OCI-LY7 (cell line): ENCODE results near the gene PLEKHH2. TPM values are rescaled to one million over a fixed set of nuclear protein-coding genes. Genes with fewer than 3 reads are reported as not detected.

ENCODE experiments used
- BruUV-seq: library from RNA; stranded (reverse); fragments of 400-500 nt; replicated peaks from 2 replicates; lab custom pipeline; 2021; lab: Mats Ljungman, UMichigan
- CTCF ChIA-PET: fragments of 300-600 bp; sonication (Branson Sonifier 250); formaldehyde crosslinking; loops from one replicate; lab custom pipeline; 2022; ENCODE audit warnings: antibody characterized with exemption; ENCODE audit not compliant: unreplicated experiment; lab: Charles Lee
- POLR2A ChIA-PET: fragments of 300-600 bp; sonication (Branson Sonifier 250); formaldehyde crosslinking; loops from one replicate; lab custom pipeline; 2022; ENCODE audit warnings: antibody characterized with exemption; lab: Charles Lee
- DNase-seq: peaks from one replicate; pipeline ENCODE4 v3.0.0-alpha.2; 2015; ENCODE audit warnings: low spot score
- H2AFZ ChIP-seq: fragments of 200-600 bp; sonication (generic), shearing (Covaris generic); 2 replicates; pipeline ENCODE4 v1.6.1; 2014; ENCODE audit warnings: mild to moderate bottlenecking, antibody characterized with exemption, low read length, moderate library complexity
- H3K27ac ChIP-seq: fragments of 200-600 bp; sonication (generic); 2 replicates; pipeline ENCODE4 v1.5.1; 2014; ENCODE audit warnings: mixed run types, low read depth, mild to moderate bottlenecking, moderate library complexity, low read length, inconsistent platforms; ENCODE audit not compliant: poor library complexity, severe bottlenecking
- H3K36me3 ChIP-seq: fragments of 200-600 bp; sonication (generic); 2 replicates; pipeline ENCODE4 v1.6.1; 2014; ENCODE audit warnings: mild to moderate bottlenecking, antibody characterized with exemption, low read length, moderate library complexity, mixed read lengths; ENCODE audit not compliant: insufficient read depth
- H3K4me1 ChIP-seq: fragments of 200-600 bp; sonication (generic); 2 replicates; pipeline ENCODE4 v1.5.1; 2014; ENCODE audit warnings: mild to moderate bottlenecking, low read length; ENCODE audit not compliant: insufficient read depth, poor library complexity, severe bottlenecking
- H3K4me2 ChIP-seq: fragments of 200-600 bp; sonication (generic); 2 replicates; pipeline ENCODE4 v1.6.1; 2014; ENCODE audit warnings: mild to moderate bottlenecking, low read length
- H3K4me3 ChIP-seq: fragments of 200-600 bp; sonication (generic); 2 replicates; pipeline ENCODE4 v1.5.1; 2014; ENCODE audit warnings: mild to moderate bottlenecking, low read depth, low read length; ENCODE audit not compliant: poor library complexity, severe bottlenecking
- H3K79me2 ChIP-seq: fragments of 200-600 bp; sonication (generic); 2 replicates; pipeline ENCODE4 v1.6.1; 2016; ENCODE audit warnings: low read depth, mild to moderate bottlenecking, low read length, moderate library complexity, mixed read lengths; ENCODE audit not compliant: insufficient read depth
- H3K9me2 ChIP-seq: fragments of 200-600 bp; sonication (generic); 2 replicates; pipeline ENCODE4 v1.6.1; 2016; ENCODE audit warnings: mild to moderate bottlenecking, low read length, mixed read lengths; ENCODE audit not compliant: insufficient read depth
- H3K9me3 ChIP-seq: fragments of 200-600 bp; sonication (generic); 2 replicates; pipeline ENCODE4 v1.6.1; 2014; ENCODE audit warnings: mild to moderate bottlenecking, mixed run types, low read length, mixed read lengths
- H4K20me1 ChIP-seq: fragments of 200-600 bp; sonication (generic); 2 replicates; pipeline ENCODE4 v1.6.1; 2014; ENCODE audit warnings: mild to moderate bottlenecking, antibody characterized with exemption, low read length, moderate library complexity, mixed read lengths; ENCODE audit not compliant: insufficient read depth
- CTCF ChIP-seq: fragments of 200-600 bp; sonication (generic); conservative IDR thresholded peaks from 2 replicates; pipeline ENCODE4 v1.5.1; 2014; ENCODE audit warnings: mild to moderate bottlenecking, antibody characterized with exemption, low read length, moderate library complexity, mixed read lengths
- EZH2phosphoT487 ChIP-seq: fragments of 200-600 bp; sonication (generic); IDR thresholded peaks from 2 replicates; pipeline ENCODE4 v1.6.1; 2018; ENCODE audit warnings: low read depth, borderline replicate concordance, mild to moderate bottlenecking, mixed run types, antibody characterized with exemption, low read length, moderate library complexity, mixed read lengths
- intact Hi-C: fragments of 100-400 bp; cut with micrococcal nuclease; formaldehyde crosslinking; loops from one replicate; pipeline ENCODE4 v1.10.0; 2022; ENCODE audit not compliant: unreplicated experiment
- total RNA-seq, 2 experiments: library from RNA; depleted of rRNA in 1 of 2; stranded (reverse); fragments of >200 nt in 1 of 2; shearing (Covaris generic) in 1 of 2; gene quantifications; 2 replicates each; pipeline ENCODE4 v1.2.3, GENCODE V29; 2014 to 2022

PLEKHH2 gene
- total RNA-seq, 2 experiments from 2014 or later, result 1.5 to 2.6 TPM

- no peak overlapping the region for H2AFZ ChIP-seq
- CTCF ChIA-PET, result no interaction called here
These were observed 90.6 kb downstream of the PLEKHH2 start for GRCh38 chr2:43727634-43728014.

GRCh38 chr2:43729491-43730174 lies 92.6 kb downstream of the PLEKHH2 start:
- Histone ChIP-seq H3K36me3 (no peaks in the 10 kb centered on the region), H3K27ac (no peak overlapping the region), H3K9me3 (no peaks in the 10 kb centered on the region), H3K9me2 (no peaks in the 10 kb centered on the region), H4K20me1 (no peaks in the 10 kb centered on the region), H3K4me2 (no peak overlapping the region), H2AFZ (no peak overlapping the region), H3K79me2 (no peaks in the 10 kb centered on the region), H3K4me3 (no peak overlapping the region), H3K4me1 (no peaks in the 10 kb centered on the region)
- ChIA-PET CTCF (no interaction called here), POLR2A (interaction anchor here (0.6 kb wide), 1 partner anchor 22 kb away, joined by 5 read pairs; no protein-coding TSS in a partner anchor)
- DNase-seq, result no peak
- TF ChIP-seq CTCF, result no peak
- TF ChIP-seq EZH2phosphoT487, result no peak
- intact Hi-C loops, result no loop called here
- no TSS peak for BruUV-seq

More at GRCh38 chr2:43727634-43728014, 90.6 kb downstream of the PLEKHH2 start:
- intact Hi-C loops, result no loop called here
- no peaks in the 10 kb centered on the region for H3K4me1 ChIP-seq
- no TSS peak for BruUV-seq
- no peaks in the 10 kb centered on the region for H3K9me2 ChIP-seq
- TF ChIP-seq EZH2phosphoT487 (no peak), CTCF (no peak)
- no peak overlapping the region for H3K4me2 ChIP-seq
- no peaks in the 10 kb centered on the region for H3K36me3 ChIP-seq
- DNase-seq, result no peak
- no peaks in the 10 kb centered on the region for H4K20me1 ChIP-seq
- H3K4me3 ChIP-seq, result no peak overlapping the region
- POLR2A ChIA-PET, result no interaction called here
- no peak overlapping the region for H3K27ac ChIP-seq
- H3K79me2 ChIP-seq, result no peaks in the 10 kb centered on the region
- H3K9me3 ChIP-seq, result no peaks in the 10 kb centered on the region

GRCh38 chr2:43731211-43731610 lies 94.2 kb downstream of the PLEKHH2 start:
- no peaks in the 10 kb centered on the region for H3K79me2 ChIP-seq
- H3K4me1 ChIP-seq, result no peaks in the 10 kb centered on the region
- H2AFZ ChIP-seq, result no peak overlapping the region
- H3K4me2 ChIP-seq, result no peak overlapping the region
- no peak overlapping the region for H3K27ac ChIP-seq
- no peak for DNase-seq
- CTCF ChIA-PET, result interaction anchor here (0.5 kb wide), 1 partner anchor 157 kb away, joined by 3 read pairs; no protein-coding TSS in a partner anchor
- intact Hi-C loops, result no loop called here
- H3K9me2 ChIP-seq, result no peaks in the 10 kb centered on the region
- TF ChIP-seq CTCF, result no peak
- TF ChIP-seq EZH2phosphoT487, result no peak
- H3K4me3 ChIP-seq, result no peak overlapping the region
- no peaks in the 10 kb centered on the region for H3K36me3 ChIP-seq
- no peaks in the 10 kb centered on the region for H3K9me3 ChIP-seq
- POLR2A ChIA-PET, result no interaction called here
- BruUV-seq, result no TSS peak
- H4K20me1 ChIP-seq, result no peaks in the 10 kb centered on the region
